C4-2B (cell line): Measurements from ENCODE around the gene ZNF669.

Source experiments
- CTCF ChIP-seq: fragments of 450-650 bp; conservative IDR thresholded peaks from 2 replicates; pipeline ENCODE4 v1.5.1; 2017; ENCODE audit warnings: mild to moderate bottlenecking
- ZFX ChIP-seq: fragments of 450-650 bp; IDR thresholded peaks from 2 replicates; pipeline ENCODE4 v1.6.1; 2017

- TF ChIP-seq CTCF (no peak), ZFX (no peak)
These were observed 27.1 kb upstream of the ZNF669 start for GRCh38 chr1:247131236-247131635.
